Keratinocyte (primary cell): Measurements from ENCODE around the gene ARMC8. TPM values are rescaled to one million over a fixed set of nuclear protein-coding genes. Genes with fewer than 3 reads are reported as not detected.

Experiments
- DNase-seq: peaks from one replicate; pipeline ENCODE4 v3.0.0-alpha.2; 2011; ENCODE audit warnings: low read depth, missing footprints, low spot score
- FAIRE-seq: peaks from 2 replicates; lab custom pipeline; 2011; peaks lifted over from hg19 to GRCh38; lab: Jason Lieb, UNC
- H2AFZ ChIP-seq: 2 replicates; pipeline ENCODE4 v1.6.0; 2012; ENCODE audit warnings: low read length, control low read depth, inconsistent platforms; ENCODE audit not compliant: control insufficient read depth
- H3K27ac ChIP-seq: 2 replicates; pipeline ENCODE4 v1.5.1; 2011; ENCODE audit warnings: low read length; ENCODE audit not compliant: control insufficient read depth, insufficient read depth
- H3K27me3 ChIP-seq: 3 replicates; pipeline ENCODE4 v1.6.0; 2011; ENCODE audit warnings: low read length; ENCODE audit not compliant: control insufficient read depth, insufficient read depth; ENCODE audit errors: extremely low read depth
- H3K36me3 ChIP-seq, 2 experiments: 2 replicates in 1 of 2; 3 replicates in 1 of 2; pipeline ENCODE4 v1.5.1; 2011; ENCODE audit warnings: low read length in 2 of 2, mild to moderate bottlenecking in 1 of 2; ENCODE audit not compliant: control insufficient read depth in 2 of 2, insufficient read depth in 2 of 2; ENCODE audit errors: extremely low read depth in 1 of 2
- H3K4me1 ChIP-seq: 3 replicates; pipeline ENCODE4 v1.5.1; 2011; ENCODE audit warnings: low read length; ENCODE audit not compliant: control insufficient read depth, insufficient read depth; ENCODE audit errors: extremely low read depth
- H3K4me2 ChIP-seq: 3 replicates; pipeline ENCODE4 v1.6.0; 2011; ENCODE audit warnings: low read depth, low read length; ENCODE audit not compliant: control insufficient read depth, insufficient read depth; ENCODE audit errors: extremely low read depth
- H3K4me3 ChIP-seq, 3 experiments: fragments of 200-600 bp in 1 of 3; sonication (generic) in 1 of 3; 2 replicates in 2 of 3; 3 replicates in 1 of 3; pipeline ENCODE4 v1.5.1; 2011 to 2016; ENCODE audit warnings: low read length in 3 of 3, mild to moderate bottlenecking in 3 of 3, control low read depth in 2 of 3, inconsistent platforms in 1 of 3, low read depth in 1 of 3, mixed read lengths in 1 of 3, mixed run types in 1 of 3, moderate library complexity in 1 of 3; ENCODE audit not compliant: control insufficient read depth in 2 of 3, insufficient read depth in 2 of 3; ENCODE audit errors: extremely low read depth in 1 of 3
- H3K79me2 ChIP-seq: 2 replicates; pipeline ENCODE4 v1.6.0; 2012; ENCODE audit warnings: low read length; ENCODE audit not compliant: control insufficient read depth, insufficient read depth
- H3K9ac ChIP-seq: 3 replicates; pipeline ENCODE4 v1.6.0; 2011; ENCODE audit warnings: low read length; ENCODE audit not compliant: control insufficient read depth, insufficient read depth; ENCODE audit errors: extremely low read depth
- H3K9me1 ChIP-seq: 3 replicates; pipeline ENCODE4 v1.6.0; 2011; ENCODE audit warnings: low read length; ENCODE audit not compliant: control insufficient read depth, insufficient read depth; ENCODE audit errors: extremely low read depth
- H3K9me3 ChIP-seq: 2 replicates; pipeline ENCODE4 v1.5.1; 2012; ENCODE audit warnings: low read depth, low read length; ENCODE audit not compliant: control insufficient read depth
- H4K20me1 ChIP-seq: 3 replicates; pipeline ENCODE4 v1.6.0; 2011; ENCODE audit warnings: low read length; ENCODE audit not compliant: control insufficient read depth, insufficient read depth; ENCODE audit errors: extremely low read depth
- CTCF ChIP-seq, 3 experiments: IDR thresholded peaks in 1 of 3; conservative IDR thresholded peaks in 1 of 3; optimal IDR thresholded peaks in 1 of 3; 2 replicates in 2 of 3; 3 replicates in 1 of 3; pipeline versions ENCODE3 to v1.5.1; 2011; ENCODE audit warnings: low read length in 3 of 3, mild to moderate bottlenecking in 3 of 3, moderate library complexity in 2 of 3, control low read depth in 1 of 3, inconsistent platforms in 1 of 3; ENCODE audit not compliant: insufficient read depth in 2 of 3; ENCODE audit errors: extremely low read depth in 1 of 3
- EZH2 ChIP-seq: IDR thresholded peaks from one replicate; pipeline ENCODE4 v1.6.1; 2012; ENCODE audit warnings: inconsistent platforms, mild to moderate bottlenecking, low read length, moderate library complexity
- dilution Hi-C: fragments of 300-500 bp; cut with MboI; formaldehyde crosslinking; loops from one replicate; pipeline ENCODE4 v1.7.0; 2020; ENCODE audit warnings: low sequenced_read_pairs; ENCODE audit not compliant: extremely low pct_ligation_motif_present
- polyA plus RNA-seq, 5 experiments: library from polyadenylated mRNA; depleted of rRNA in 3 of 5; stranded (reverse) in 3 of 5; stranded (forward) in 1 of 5; unstranded in 1 of 5; fragments of >200 nt; gene quantifications; 1 replicate in 1 of 5; 2 replicates in 3 of 5; 3 replicates in 1 of 5; pipeline versions ENCODE4 v1.2.1 to v1.2.3, GENCODE V29; 2011 to 2012; ENCODE audit warnings: missing spikeins in 2 of 5, low read depth in 1 of 5, low replicate concordance in 1 of 5

ARMC8 gene
- polyA plus RNA-seq, 1 donor (not counting 4 experiments of a cell fraction or from before 2014, with no cell fraction given), result 50.8 TPM

DNA sequence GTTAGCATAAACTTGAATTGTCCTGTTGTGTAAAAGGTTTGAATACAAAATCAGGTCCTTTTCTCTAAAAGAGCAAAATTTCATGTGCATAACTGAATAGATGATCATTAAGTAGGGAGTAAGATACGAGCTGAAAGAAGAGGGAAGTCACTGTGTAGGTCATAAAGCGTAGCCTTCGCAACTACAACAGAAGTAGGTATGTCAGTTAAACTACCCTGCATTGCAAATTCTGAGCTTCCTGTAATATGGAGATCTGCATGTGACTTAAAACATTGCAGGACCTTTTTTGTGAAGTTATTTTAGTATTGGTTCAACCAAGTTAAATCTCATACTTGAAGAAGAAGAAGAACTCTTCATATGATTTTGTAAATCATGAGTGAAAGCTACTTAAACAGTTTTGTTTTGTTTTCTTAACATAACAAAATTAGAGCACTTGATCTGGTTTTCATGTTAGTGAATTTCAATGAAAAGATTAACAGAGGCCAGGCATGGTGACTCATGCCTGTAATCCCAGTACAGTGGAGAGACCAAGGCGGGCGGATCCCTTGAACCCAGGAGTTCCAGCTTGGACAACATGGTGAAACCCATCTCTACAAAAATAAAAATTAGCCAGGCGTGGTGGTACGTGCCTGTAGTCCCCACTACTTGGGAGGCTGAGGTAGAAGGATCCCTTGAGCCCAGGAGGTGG, 26.4 kb downstream of the ARMC8 start:
- H3K4me2 ChIP-seq, result no peak overlapping the region
- peaks cover 57% of the 10 kb centered on the region for H3K79me2 ChIP-seq

DNA sequence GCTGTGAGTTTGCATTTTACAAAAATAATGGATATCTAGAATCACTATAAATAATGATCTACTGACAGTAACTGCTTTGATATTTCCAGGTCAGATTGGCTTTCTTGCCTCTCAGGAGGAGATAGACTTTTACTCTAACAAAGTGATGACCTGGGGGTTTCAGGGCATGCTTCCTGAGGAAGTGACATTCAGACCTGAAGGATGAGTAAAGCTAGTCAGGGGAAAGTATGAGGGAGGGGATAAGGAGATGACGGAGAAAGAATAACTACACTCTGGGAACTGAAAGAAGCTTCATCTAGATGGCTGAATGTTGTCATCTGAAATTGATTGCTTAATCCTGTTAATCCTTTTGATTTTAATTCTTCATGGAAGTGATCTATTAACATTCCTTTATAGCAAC, 32.2 kb downstream of the ARMC8 start:
- TF ChIP-seq EZH2, result no peak
- no peak for TF ChIP-seq CTCF (optimal IDR thresholded peaks at IDR 0.05 in 1 of 3, IDR thresholded peaks at IDR 0.05 in 1 of 3, conservative IDR thresholded peaks at IDR 0.05 in 1 of 3; ENCODE audit: extremely low read depth in 1 of 3, insufficient read depth in 2 of 3, low read length in 3 of 3)
- no peak for FAIRE-seq
- H3K4me2 ChIP-seq, result no peak overlapping the region
- H3K36me3 ChIP-seq, result peaks cover 7 to 9% of the 10 kb centered on the region in 2 experiments
- no peak overlapping the region for H2AFZ ChIP-seq
- H3K79me2 ChIP-seq, result peaks cover 35% of the 10 kb centered on the region
- no peaks in the 10 kb centered on the region for H3K9me1 ChIP-seq
- no peaks in the 10 kb centered on the region for H3K9me3 ChIP-seq
- no peak overlapping the region for H3K9ac ChIP-seq
- peaks cover 9% of the 10 kb centered on the region for H3K4me1 ChIP-seq
- no peaks in the 10 kb centered on the region for H3K27me3 ChIP-seq
- no peak overlapping the region for H3K27ac ChIP-seq
- H4K20me1 ChIP-seq, result peaks cover 2% of the 10 kb centered on the region
- dilution Hi-C loops, result no loop called here
- DNase-seq, result no peak
- no peak overlapping the region for H3K4me3 ChIP-seq

More for the DNA sequence above, 26.4 kb downstream of the ARMC8 start:
- peak; percentile 41 for FAIRE-seq
- dilution Hi-C loops, result no loop called here
- Histone ChIP-seq H4K20me1 (peaks cover 2% of the 10 kb centered on the region), H3K27ac (no peak overlapping the region), H3K4me1 (peaks cover 9% of the 10 kb centered on the region), H3K9me1 (no peaks in the 10 kb centered on the region), H3K9me3 (no peaks in the 10 kb centered on the region), H3K27me3 (no peaks in the 10 kb centered on the region), H3K9ac (no peak overlapping the region), H3K4me3 (no peak overlapping the region), H2AFZ (no peak overlapping the region), H3K36me3 (peaks cover 2 to 7% of the 10 kb centered on the region in 2 experiments)
- no peak for DNase-seq
- no peak for TF ChIP-seq CTCF (optimal IDR thresholded peaks at IDR 0.05 in 1 of 3, IDR thresholded peaks at IDR 0.05 in 1 of 3, conservative IDR thresholded peaks at IDR 0.05 in 1 of 3; ENCODE audit: extremely low read depth in 1 of 3, insufficient read depth in 2 of 3, low read length in 3 of 3)
- no peak for TF ChIP-seq EZH2
